ENCODE results near the gene APBA3. TPM values are rescaled to one million over a fixed set of nuclear protein-coding genes. Genes with fewer than 3 reads are reported as not detected.

APBA3 gene
- total and polyA plus RNA-seq, 2 donors (not counting 1 experiment from before 2014, with no cell fraction given) = 2.7 to 22.3 TPM

GRCh38 chr19:3771000-3771905 is 9.8 kb upstream of the APBA3 start:
- no peak overlapping the region for H3K9ac ChIP-seq (ENCODE audit: insufficient read depth, low read length)
- no peaks in the 10 kb centered on the region for H4K20me1 ChIP-seq (ENCODE audit: control insufficient read depth, extremely low read depth, insufficient read depth, low read length)
- no peaks in the 10 kb centered on the region for H3K9me3 ChIP-seq (ENCODE audit: control insufficient read depth, insufficient read depth, low read depth, low read length)
- H3K36me3 ChIP-seq (ENCODE audit: control insufficient read depth, insufficient read depth, low read length) = peaks cover 3% of the 10 kb centered on the region
- H3K79me2 ChIP-seq (ENCODE audit: control insufficient read depth, insufficient read depth, low read length) = no peaks in the 10 kb centered on the region
- H3K4me1 ChIP-seq (ENCODE audit: control insufficient read depth, extremely low read depth, insufficient read depth, low read length) = no peaks in the 10 kb centered on the region
- no peak overlapping the region for H3K4me3 ChIP-seq (replicated peaks in 1 of 4; ENCODE audit: control extremely low read depth in 1 of 4, insufficient read depth in 1 of 4, low read depth in 3 of 4, low read length in 4 of 4)
- no peak overlapping the region for H2AFZ ChIP-seq (ENCODE audit: low read length)
- no peak overlapping the region for H3K4me2 ChIP-seq (ENCODE audit: extremely low read depth, insufficient read depth, low read length)
- no peak for TF ChIP-seq EZH2 (IDR thresholded peaks at IDR 0.05; ENCODE audit: low read length, missing control alignments)
- TF ChIP-seq CTCF (conservative IDR thresholded peaks at IDR 0.05 in 1 of 2, IDR thresholded peaks at IDR 0.05 in 1 of 2; ENCODE audit: low read depth in 1 of 2, low read length in 2 of 2) = no peak
- DNase-seq (ENCODE audit: low read depth in 2 of 2) = no peak
- no peaks in the 10 kb centered on the region for H3K27me3 ChIP-seq (ENCODE audit: control insufficient read depth, insufficient read depth, low read length)
- no peak overlapping the region for H3K27ac ChIP-seq (ENCODE audit: insufficient read depth, low read length)

GRCh38 chr19:3770136-3770999 is 8.9 kb upstream of the APBA3 start:
- no peak overlapping the region for H3K4me2 ChIP-seq (ENCODE audit: extremely low read depth, insufficient read depth, low read length)
- H3K9ac ChIP-seq (ENCODE audit: insufficient read depth, low read length) = no peak overlapping the region
- no peak overlapping the region for H3K4me3 ChIP-seq (replicated peaks in 1 of 4; ENCODE audit: control extremely low read depth in 1 of 4, insufficient read depth in 1 of 4, low read depth in 3 of 4, low read length in 4 of 4)
- no peak for DNase-seq (ENCODE audit: low read depth in 2 of 2)
- no peak overlapping the region for H2AFZ ChIP-seq (ENCODE audit: low read length)
- H3K36me3 ChIP-seq (ENCODE audit: control insufficient read depth, insufficient read depth, low read length) = peaks cover 3% of the 10 kb centered on the region
- H4K20me1 ChIP-seq (ENCODE audit: control insufficient read depth, extremely low read depth, insufficient read depth, low read length) = no peaks in the 10 kb centered on the region
- H3K4me1 ChIP-seq (ENCODE audit: control insufficient read depth, extremely low read depth, insufficient read depth, low read length) = no peaks in the 10 kb centered on the region
- H3K79me2 ChIP-seq (ENCODE audit: control insufficient read depth, insufficient read depth, low read length) = no peaks in the 10 kb centered on the region
- H3K27ac ChIP-seq (ENCODE audit: insufficient read depth, low read length) = no peak overlapping the region
- no peaks in the 10 kb centered on the region for H3K27me3 ChIP-seq (ENCODE audit: control insufficient read depth, insufficient read depth, low read length)
- no peaks in the 10 kb centered on the region for H3K9me3 ChIP-seq (ENCODE audit: control insufficient read depth, insufficient read depth, low read depth, low read length)
- TF ChIP-seq CTCF (conservative IDR thresholded peaks at IDR 0.05 in 1 of 2, IDR thresholded peaks at IDR 0.05 in 1 of 2; ENCODE audit: low read depth in 1 of 2, low read length in 2 of 2) (no peak), EZH2 (IDR thresholded peaks at IDR 0.05; ENCODE audit: low read length, missing control alignments) (no peak)

- H3K9ac ChIP-seq (ENCODE audit: insufficient read depth, low read length) = no peak overlapping the region
- no peak overlapping the region for H2AFZ ChIP-seq (ENCODE audit: low read length)
- TF ChIP-seq CTCF (conservative IDR thresholded peaks at IDR 0.05 in 1 of 2, IDR thresholded peaks at IDR 0.05 in 1 of 2; ENCODE audit: low read depth in 1 of 2, low read length in 2 of 2) (no peak), EZH2 (IDR thresholded peaks at IDR 0.05; ENCODE audit: low read length, missing control alignments) (no peak)
- H3K79me2 ChIP-seq (ENCODE audit: control insufficient read depth, insufficient read depth, low read length) = no peaks in the 10 kb centered on the region
- no peak overlapping the region for H3K27ac ChIP-seq (ENCODE audit: insufficient read depth, low read length)
- H3K4me3 ChIP-seq (replicated peaks in 1 of 4; ENCODE audit: control extremely low read depth in 1 of 4, insufficient read depth in 1 of 4, low read depth in 3 of 4, low read length in 4 of 4) = no peak overlapping the region
- no peaks in the 10 kb centered on the region for H4K20me1 ChIP-seq (ENCODE audit: control insufficient read depth, extremely low read depth, insufficient read depth, low read length)
- H3K4me1 ChIP-seq (ENCODE audit: control insufficient read depth, extremely low read depth, insufficient read depth, low read length) = no peaks in the 10 kb centered on the region
- peaks cover 3% of the 10 kb centered on the region for H3K36me3 ChIP-seq (ENCODE audit: control insufficient read depth, insufficient read depth, low read length)
- H3K4me2 ChIP-seq (ENCODE audit: extremely low read depth, insufficient read depth, low read length) = no peak overlapping the region
- H3K27me3 ChIP-seq (ENCODE audit: control insufficient read depth, insufficient read depth, low read length) = no peaks in the 10 kb centered on the region
- DNase-seq (ENCODE audit: low read depth in 2 of 2) = no peak
- no peaks in the 10 kb centered on the region for H3K9me3 ChIP-seq (ENCODE audit: control insufficient read depth, insufficient read depth, low read depth, low read length)
These were observed 8.0 kb upstream of the APBA3 start for GRCh38 chr19:3769494-3769893.
